Fibroblast of pulmonary artery (primary cell): Measurements from ENCODE around the gene PIGV.
A peak's percentile ranks its signal among the peaks of the same experiment; 100 is the strongest.

Source experiments
- DNase-seq: peaks from one replicate; pipeline ENCODE4 v3.0.0-alpha.2; 2010; ENCODE audit warnings: low read depth
- H3K4me3 ChIP-seq: replicated peaks from 2 replicates; pipeline ENCODE4 v1.5.1; 2011; ENCODE audit warnings: low read depth, mild to moderate bottlenecking, control low read depth, low read length, moderate library complexity
- CTCF ChIP-seq: IDR thresholded peaks from 2 replicates; pipeline ENCODE4 v1.5.1; 2011; ENCODE audit warnings: mild to moderate bottlenecking, control low read depth, low read length, inconsistent platforms; ENCODE audit errors: missing control alignments

The PIGV gene

DNA sequence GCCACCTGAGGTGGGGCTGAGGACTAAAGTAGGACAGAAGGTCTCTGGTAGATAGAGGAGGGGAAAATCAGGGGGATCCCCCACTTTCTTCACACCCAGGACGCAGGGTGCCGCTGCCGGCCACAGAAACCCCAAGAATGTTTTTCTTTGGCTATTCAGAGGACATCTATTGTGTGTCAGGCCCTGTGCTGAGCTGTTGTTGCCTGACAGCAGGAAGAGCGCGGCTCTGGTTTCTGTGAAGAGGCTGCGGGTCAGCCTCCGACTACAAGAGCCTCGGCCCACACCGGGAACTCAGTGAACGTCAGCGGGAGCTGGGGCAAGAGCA is 407 bp upstream of the PIGV start:
- TF ChIP-seq CTCF: no peak
- peak overlapping the region; percentile 79 for H3K4me3 ChIP-seq
- DNase-seq: peak; percentile 57

GRCh38 chr1:26788515-26788785 is 700 bp downstream of the PIGV start:
- no peak for DNase-seq
- peak overlapping the region; percentile 79 for H3K4me3 ChIP-seq
- TF ChIP-seq CTCF: no peak

GRCh38 chr1:26788836-26789611 is 1.3 kb downstream of the PIGV start:
- H3K4me3 ChIP-seq: peak overlapping the region; percentile 79
- DNase-seq: peak; percentile 86
- TF ChIP-seq CTCF: peak; percentile 91

- TF ChIP-seq CTCF: no peak
- no peak for DNase-seq
- H3K4me3 ChIP-seq: no peak overlapping the region
Observed at GRCh38 chr1:26789612-26789865, 1.8 kb downstream of the PIGV start.

DNA sequence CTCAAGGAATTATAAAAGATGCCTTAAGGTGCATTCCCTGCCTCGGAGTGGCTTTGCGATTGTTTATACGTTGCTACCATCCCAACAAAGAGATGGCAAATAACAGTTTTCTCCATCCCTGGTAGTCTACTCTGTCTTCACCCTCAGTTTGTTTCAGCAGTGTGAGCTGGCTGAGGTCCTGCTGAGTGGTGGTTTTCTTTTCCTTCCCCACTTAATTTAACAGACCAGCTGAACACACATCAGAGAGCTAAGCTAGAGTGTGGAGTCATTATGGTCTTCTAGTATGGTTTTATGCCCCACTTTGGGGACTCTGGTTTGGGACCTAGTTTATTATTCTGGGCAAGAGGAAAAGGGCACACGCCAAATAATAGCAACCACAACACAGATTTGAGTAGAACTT is 2.2 kb downstream of the PIGV start:
- no peak for DNase-seq
- no peak for TF ChIP-seq CTCF
- no peak overlapping the region for H3K4me3 ChIP-seq

GRCh38 chr1:26790551-26790953 is 2.8 kb downstream of the PIGV start:
- no peak overlapping the region for H3K4me3 ChIP-seq
- DNase-seq: no peak
- no peak for TF ChIP-seq CTCF

DNA sequence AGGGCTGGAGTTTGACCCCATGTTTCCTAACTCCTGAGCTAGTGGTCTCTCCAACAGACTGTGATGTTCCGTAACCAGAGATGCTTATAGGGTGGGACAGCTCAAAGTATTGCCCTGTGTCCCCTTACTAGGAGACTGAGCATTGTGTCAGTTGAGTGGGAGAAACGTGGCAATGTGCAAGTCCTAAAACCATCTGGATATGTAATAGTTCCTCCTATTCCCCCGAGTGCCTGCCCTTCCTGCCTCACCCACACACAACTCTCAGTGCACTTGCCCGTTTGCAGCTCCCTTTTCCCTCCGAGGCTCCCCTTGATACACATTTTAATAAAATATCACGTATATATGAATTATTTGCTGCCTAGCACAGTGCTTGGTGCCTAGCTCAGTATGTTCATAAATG is 3.4 kb downstream of the PIGV start:
- no peak for DNase-seq
- no peak for TF ChIP-seq CTCF
- no peak overlapping the region for H3K4me3 ChIP-seq
